RWPE1 (cell line): Measurements from ENCODE around the gene BTBD9.

Experiments
- CTCF ChIA-PET: fragments of 350-600 bp; sonication (Branson Sonifier 250); formaldehyde crosslinking; extraction: SDS; loops from one replicate; lab custom pipeline; 2021; lab: Yijun Ruan, JAX
- POLR2A ChIA-PET: fragments of 400-600 bp; formaldehyde crosslinking; extraction: SDS; loops from one replicate; lab custom pipeline; 2020; ENCODE audit warnings: antibody characterized with exemption; ENCODE audit not compliant: low non-redundant PET; lab: Yijun Ruan, JAX
- DNase-seq: peaks from one replicate; pipeline ENCODE4 v3.0.0; 2012; ENCODE audit warnings: low spot score
- H3K27ac ChIP-seq: fragments of 450-650 bp; 2 replicates; pipeline ENCODE4 v1.5.1; 2017
- CTCF ChIP-seq: fragments of 450-650 bp; conservative IDR thresholded peaks from 2 replicates; pipeline ENCODE4 v1.5.1; 2017; ENCODE audit warnings: low read depth, mild to moderate bottlenecking

The BTBD9 gene

GRCh38 chr6:38150021-38150420 is 489.7 kb downstream of the BTBD9 start:
- POLR2A ChIA-PET, result no interaction called here
- no peak for TF ChIP-seq CTCF
- no peak overlapping the region for H3K27ac ChIP-seq
- no peak for DNase-seq
- CTCF ChIA-PET, result no interaction called here

- ChIA-PET POLR2A (interaction anchor here (0.5 kb wide), 1 partner anchor 16 kb away, joined by 4 read pairs; no protein-coding TSS in a partner anchor), CTCF (no interaction called here)
- H3K27ac ChIP-seq, result no peak overlapping the region
- no peak for TF ChIP-seq CTCF
- DNase-seq, result no peak
Observed at GRCh38 chr6:38149531-38149930, 490.2 kb downstream of the BTBD9 start.

- POLR2A ChIA-PET, result interaction anchor here (0.7 kb wide), 1 partner anchor 487 kb away, joined by 5 read pairs; no protein-coding TSS in a partner anchor
- H3K27ac ChIP-seq, result no peak overlapping the region
- DNase-seq, result no peak
- TF ChIP-seq CTCF, result no peak
- CTCF ChIA-PET, result no interaction called here
Observed at GRCh38 chr6:38148606-38149005, 491.1 kb downstream of the BTBD9 start.

- no peak overlapping the region for H3K27ac ChIP-seq
- TF ChIP-seq CTCF, result no peak
- DNase-seq, result no peak
- ChIA-PET POLR2A (no interaction called here), CTCF (interaction anchor here (0.6 kb wide), 1 partner anchor 123 kb away, joined by 6 read pairs; no protein-coding TSS in a partner anchor)
Observed at GRCh38 chr6:38146734-38147027, 493.0 kb downstream of the BTBD9 start.

- TF ChIP-seq CTCF, result no peak
- H3K27ac ChIP-seq, result no peak overlapping the region
- POLR2A ChIA-PET, result no interaction called here
- CTCF ChIA-PET, result no interaction called here
- DNase-seq, result no peak
Observed at GRCh38 chr6:38146021-38146733, 493.6 kb downstream of the BTBD9 start.

- no peak for TF ChIP-seq CTCF
- no peak for DNase-seq
- POLR2A ChIA-PET, result interaction anchor here (0.6 kb wide), 1 partner anchor 73 kb away, joined by 3 read pairs; no protein-coding TSS in a partner anchor
- CTCF ChIA-PET, result interaction anchor here (1.2 kb wide), 1 partner anchor 350 kb away, joined by 4 read pairs; no protein-coding TSS in a partner anchor
- no peak overlapping the region for H3K27ac ChIP-seq
Observed at GRCh38 chr6:38144365-38144945, 495.3 kb downstream of the BTBD9 start.
